SKM-1 treated with dmso at 0.1 percent for 144 hours (cell line): ENCODE measurements around the gene TRPV3.
"Not testable (repeated sequence)": the region's sequence is repeated elsewhere in the genome, so short reads cannot be mapped to it uniquely, and the experiment has no call there.

ENCODE experiments used
- DNase-seq: peaks from one replicate; lab custom pipeline; 2025; ENCODE audit not compliant: unreplicated experiment; lab: John Stamatoyannopoulos, UW

Gene TRPV3

GRCh38 chr17:3475812-3476610 is 81.6 kb downstream of the TRPV3 start, which contains the start of gene ASPA:
Gene ASPA (plus strand): TSS chr17:3475997. CDS start chr17:3476160, 163 bp downstream.
- no peak for DNase-seq

DNA sequence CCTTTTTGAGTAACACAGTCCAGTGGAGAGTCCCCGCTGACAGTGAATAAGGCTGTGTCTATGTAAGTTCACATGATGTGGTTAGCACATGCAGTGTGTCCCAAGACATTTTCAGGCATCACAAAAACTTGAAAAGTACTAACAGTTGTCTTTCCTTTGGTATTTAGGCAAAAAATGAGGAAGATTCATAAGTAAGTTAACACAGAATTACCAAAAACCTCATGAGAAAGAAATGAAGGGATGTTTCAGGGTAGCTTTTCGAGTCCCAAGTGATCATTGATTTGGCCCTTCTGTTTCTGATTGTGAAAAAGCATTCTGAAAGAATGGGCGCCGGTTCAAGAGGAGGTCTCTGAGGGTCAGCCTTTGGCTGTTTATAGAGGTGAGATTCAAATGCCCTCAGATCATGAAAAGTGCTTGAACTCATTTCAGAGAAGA is 82.3 kb downstream of the TRPV3 start:
- no peak for DNase-seq

DNA sequence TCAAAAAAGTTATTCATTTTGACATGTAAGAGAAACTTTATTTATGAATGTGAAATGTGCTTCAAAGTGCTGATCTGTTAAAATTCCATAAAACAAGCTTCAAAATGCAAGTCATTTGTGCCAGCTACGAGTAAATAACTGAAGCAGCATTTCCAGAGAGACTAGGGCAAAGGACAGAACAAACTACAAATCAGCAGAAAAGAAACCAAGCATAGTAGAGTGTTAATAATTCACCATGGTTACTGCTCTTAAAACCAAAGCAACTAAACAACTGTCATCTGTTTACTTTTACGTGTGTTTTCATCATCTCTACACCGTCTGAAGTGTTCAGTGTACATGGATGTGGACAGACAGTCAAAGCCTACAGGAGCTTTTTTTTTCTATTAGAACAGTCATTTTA is 83.4 kb downstream of the TRPV3 start:
- DNase-seq = no peak

DNA sequence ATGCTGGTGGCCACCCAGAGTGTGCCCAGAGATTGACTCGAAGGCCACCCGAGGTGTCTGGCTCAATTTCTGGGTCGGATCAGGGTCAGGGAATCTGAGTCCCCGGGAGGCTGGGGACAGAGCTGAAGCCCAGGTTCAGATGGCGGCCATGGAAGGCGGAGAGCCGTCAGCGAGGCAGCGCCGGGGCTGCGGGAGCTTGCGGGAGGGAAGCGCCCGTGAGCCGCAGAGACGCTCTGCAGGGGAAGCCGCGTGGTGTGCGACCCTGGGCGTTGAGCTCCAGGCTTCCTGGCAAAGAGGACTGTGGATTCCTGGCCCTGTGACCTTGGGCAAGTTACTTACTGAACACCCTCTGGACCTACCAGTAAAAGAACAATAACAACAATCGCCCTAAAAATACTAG is 85.5 kb downstream of the TRPV3 start:
- DNase-seq = no peak

DNA sequence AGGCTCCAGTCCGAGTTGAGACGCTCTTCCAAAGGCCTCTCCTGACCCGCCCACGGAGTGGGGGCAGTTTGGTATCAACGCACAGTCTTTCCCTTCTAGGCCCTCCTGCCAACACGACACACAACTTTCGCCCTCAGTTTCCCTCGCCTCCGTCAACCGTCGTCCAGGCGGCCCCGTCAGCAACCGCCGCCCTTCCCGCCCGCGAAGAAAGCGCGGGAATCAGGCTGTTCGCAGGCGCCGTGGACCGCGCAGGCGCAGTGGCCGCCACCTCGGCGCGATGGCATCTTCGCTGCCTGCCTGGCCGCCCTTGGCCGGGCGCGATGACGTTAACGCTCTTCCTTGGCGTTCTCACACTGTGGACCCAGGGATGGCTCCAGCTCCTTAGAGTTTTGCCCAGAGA is 86.0 kb downstream of the TRPV3 start, which contains the start of gene SPATA22:
SPATA22 (minus strand) TSS at position 221 of the 400 bp plus-strand sequence. CDS start 2,494 bp downstream, outside the sequence.
- DNase-seq = no peak

DNA sequence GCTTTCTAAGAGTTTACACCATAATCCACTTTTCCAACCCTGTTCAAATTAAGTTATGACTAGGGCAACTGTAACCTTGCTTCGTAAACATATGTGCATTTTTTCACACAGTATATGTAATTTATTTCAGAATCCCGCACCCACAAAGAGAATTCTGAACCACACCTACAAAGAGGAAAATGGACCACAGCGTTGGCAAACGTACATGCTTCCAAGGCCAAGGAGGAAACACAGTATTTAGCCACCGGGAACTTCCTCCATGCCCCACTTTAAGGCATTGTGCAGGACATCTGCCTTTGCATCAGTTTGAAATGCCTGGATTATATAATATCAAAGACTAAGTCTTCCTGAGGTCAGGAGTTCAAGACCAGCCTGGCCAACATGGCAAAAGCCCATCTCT is 88.1 kb downstream of the TRPV3 start:
- DNase-seq = no peak

GRCh38 chr17:3466355-3466754 is 91.3 kb downstream of the TRPV3 start:
- DNase-seq = not testable (repeated sequence)
